ENCODE results near the gene GNPTG. TPM values are rescaled to one million over a fixed set of nuclear protein-coding genes. Genes with fewer than 3 reads are reported as not detected.

The GNPTG gene
- total RNA-seq, 4 donors from 2014 or later = 51.1 to 117 (median 71.6) TPM

GRCh38 chr16:1367486-1368174 lies 15.9 kb downstream of the GNPTG start:
- Histone ChIP-seq H3K27ac (no peak overlapping the region), H3K27me3 (no peaks in the 10 kb centered on the region), H3K36me3 (peaks cover 0 to 91% (median 5%) of the 10 kb centered on the region in 3 donors), H3K4me1 (no peaks in the 10 kb centered on the region), H3K9me3 (no peaks in the 10 kb centered on the region), H3K4me3 (no peak overlapping the region)
- TF ChIP-seq EP300 (IDR thresholded peaks at IDR 0.05) (no peak), POLR2A (IDR thresholded peaks at IDR 0.05) (no peak), CTCF (IDR thresholded peaks at IDR 0.05) (no peak)
- no peak for DNase-seq (ENCODE audit: low spot score in 2 of 2)
- WGBS, 2 donors = 84 to 89% methylated on average over 18 to 27 of the region's 27 CpGs

- DNase-seq (ENCODE audit: low spot score in 2 of 2) = no peak
- no peaks in the 10 kb centered on the region for H3K9me3 ChIP-seq
- no peak for TF ChIP-seq EP300 (IDR thresholded peaks at IDR 0.05)
- TF ChIP-seq POLR2A (IDR thresholded peaks at IDR 0.05) = no peak
- no peak for TF ChIP-seq CTCF (IDR thresholded peaks at IDR 0.05)
- no peak overlapping the region for H3K4me3 ChIP-seq
- H3K27me3 ChIP-seq = no peaks in the 10 kb centered on the region
- 89 to 92% methylated on average over 25 to 32 of the region's 33 CpGs for WGBS, 2 donors
- peaks cover 0 to 78% (median 0%) of the 10 kb centered on the region in 3 donors for H3K36me3 ChIP-seq
- no peak overlapping the region for H3K27ac ChIP-seq
- no peaks in the 10 kb centered on the region for H3K4me1 ChIP-seq
Observed at GRCh38 chr16:1371054-1371978, 19.6 kb downstream of the GNPTG start.

GRCh38 chr16:1372292-1372950 lies 20.7 kb downstream of the GNPTG start:
- Histone ChIP-seq H3K36me3 (peaks cover 0 to 78% (median 0%) of the 10 kb centered on the region in 3 donors), H3K9me3 (no peaks in the 10 kb centered on the region), H3K27me3 (no peaks in the 10 kb centered on the region), H3K4me3 (no peak overlapping the region), H3K27ac (no peak overlapping the region), H3K4me1 (peaks cover 0 to 2% (median 0%) of the 10 kb centered on the region in 4 donors)
- 83 to 85% methylated on average over 5 to 12 of the region's 21 CpGs for WGBS, 2 donors
- no peak for DNase-seq (ENCODE audit: low spot score in 2 of 2)
- TF ChIP-seq CTCF (IDR thresholded peaks at IDR 0.05) (no peak), POLR2A (IDR thresholded peaks at IDR 0.05) (no peak), EP300 (IDR thresholded peaks at IDR 0.05) (no peak)

- Histone ChIP-seq H3K27me3 (no peaks in the 10 kb centered on the region), H3K4me3 (no peak overlapping the region), H3K9me3 (no peaks in the 10 kb centered on the region), H3K36me3 (peaks cover 0 to 73% (median 0%) of the 10 kb centered on the region in 3 donors), H3K4me1 (peaks cover 0 to 23% (median 10%) of the 10 kb centered on the region in 4 donors), H3K27ac (no peak overlapping the region)
- no peak for DNase-seq (ENCODE audit: low spot score in 2 of 2)
- WGBS, 2 donors = 91 to 92% methylated on average over 21 to 28 of the region's 46 CpGs
- TF ChIP-seq POLR2A (IDR thresholded peaks at IDR 0.05) (no peak), EP300 (IDR thresholded peaks at IDR 0.05) (no peak), CTCF (IDR thresholded peaks at IDR 0.05) (no peak)
Observed at GRCh38 chr16:1374418-1375297, 22.9 kb downstream of the GNPTG start.
